ENCODE results near the gene PSD2.

PSD2 gene

DNA sequence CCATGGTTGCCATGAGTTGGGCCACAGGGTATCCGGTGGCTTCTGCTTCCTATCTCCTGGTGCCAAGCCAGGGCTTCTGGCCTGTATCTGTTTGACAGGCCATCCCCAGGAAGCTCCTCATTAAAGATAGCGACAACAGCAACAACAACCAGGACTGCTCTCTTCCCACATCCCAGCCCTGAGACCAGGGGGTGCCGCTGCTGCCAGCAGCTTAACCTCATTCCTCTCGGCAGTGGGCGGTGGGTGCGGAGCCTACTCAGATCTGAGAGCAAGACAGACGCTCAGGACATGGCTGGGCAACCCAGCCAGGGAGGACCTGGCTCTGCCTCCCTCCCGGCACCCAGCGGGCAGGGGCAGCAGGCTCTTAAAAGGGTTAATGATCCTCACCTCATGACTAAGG lies 98.3 kb downstream of the PSD2 start:
- no peaks in the 10 kb centered on the region for H3K36me3 ChIP-seq (ENCODE audit: control insufficient read depth, insufficient read depth, low read length)
- H3K9ac ChIP-seq (ENCODE audit: low read length): no peak overlapping the region
- no peaks in the 10 kb centered on the region for H3K27me3 ChIP-seq (ENCODE audit: control insufficient read depth, insufficient read depth, low read length)
- H3K27ac ChIP-seq (ENCODE audit: low read depth, low read length): no peak overlapping the region
- H3K4me1 ChIP-seq (ENCODE audit: control insufficient read depth, insufficient read depth, low read length): peaks cover 10% of the 10 kb centered on the region
- no peak overlapping the region for H3K4me3 ChIP-seq (ENCODE audit: low read length)

Measured in rectal smooth muscle tissue (tissue), 1 donor.